ENCODE measurements around the gene MICAL2. TPM values are rescaled to one million over a fixed set of nuclear protein-coding genes. Genes with fewer than 3 reads are reported as not detected.
A peak's percentile ranks its signal among the peaks of the same experiment; 100 is the strongest.

Gene MICAL2
- total RNA-seq, 4 donors from 2014 or later, result 27.4 to 63.6 (median 51.9) TPM

GRCh38 chr11:12099132-12099873 is 11.1 kb upstream of the MICAL2 start:
- H3K9me3 ChIP-seq, result no peaks in the 10 kb centered on the region
- TF ChIP-seq CTCF (IDR thresholded peaks at IDR 0.05), result no peak
- TF ChIP-seq POLR2A (IDR thresholded peaks at IDR 0.05), result no peak
- intact Hi-C loops (cut with DNase I), result no loop called here
- no peak for DNase-seq
- H3K36me3 ChIP-seq, result no peaks in the 10 kb centered on the region
- H3K4me3 ChIP-seq (replicated peaks in 1 of 3), result no peak overlapping the region
- no peaks in the 10 kb centered on the region for H3K27me3 ChIP-seq
- H3K4me1 ChIP-seq, result peaks cover 31 to 33% of the 10 kb centered on the region in 2 donors
- H3K27ac ChIP-seq, result no peak overlapping the region

GRCh38 chr11:12100429-12100828 is 10.0 kb upstream of the MICAL2 start:
- H3K9me3 ChIP-seq, result no peaks in the 10 kb centered on the region
- peaks cover 23 to 26% of the 10 kb centered on the region in 2 donors for H3K4me1 ChIP-seq
- H3K36me3 ChIP-seq, result no peaks in the 10 kb centered on the region
- WGBS, 2 donors, result 82 to 91% methylated on average over 8 of the region's 8 CpGs
- no peak for TF ChIP-seq POLR2A (IDR thresholded peaks at IDR 0.05)
- no peak for TF ChIP-seq CTCF (IDR thresholded peaks at IDR 0.05)
- no peak overlapping the region for H3K4me3 ChIP-seq (replicated peaks in 1 of 3)
- intact Hi-C loops (cut with DNase I), result no loop called here
- no peak for DNase-seq
- H3K27me3 ChIP-seq, result no peaks in the 10 kb centered on the region
- H3K27ac ChIP-seq, result peak overlapping the region in 1 of 3 donors; percentile 67

- Histone ChIP-seq H3K27me3 (no peaks in the 10 kb centered on the region), H3K27ac (peak overlapping the region in 1 of 3 donors; percentile 67), H3K4me1 (peaks cover 20 to 23% of the 10 kb centered on the region in 2 donors), H3K36me3 (no peaks in the 10 kb centered on the region), H3K4me3 (replicated peaks in 1 of 3) (no peak overlapping the region), H3K9me3 (no peaks in the 10 kb centered on the region)
- TF ChIP-seq POLR2A (IDR thresholded peaks at IDR 0.05), result no peak
- no peak for TF ChIP-seq CTCF (IDR thresholded peaks at IDR 0.05)
- intact Hi-C loops (cut with DNase I), result no loop called here
- 35 to 39% methylated on average over 5 of the region's 5 CpGs for WGBS, 2 donors
- DNase-seq, result peak; percentile 84 to 91
These were observed 9.5 kb upstream of the MICAL2 start for GRCh38 chr11:12100841-12101242.

- Histone ChIP-seq H3K27ac (peak overlapping the region in 1 of 3 donors; percentile 47), H3K4me3 (replicated peaks in 1 of 3) (no peak overlapping the region), H3K27me3 (no peaks in the 10 kb centered on the region), H3K4me1 (peaks cover 20 to 23% of the 10 kb centered on the region in 2 donors), H3K9me3 (no peaks in the 10 kb centered on the region), H3K36me3 (no peaks in the 10 kb centered on the region)
- TF ChIP-seq POLR2A (IDR thresholded peaks at IDR 0.05), result no peak
- no peak for TF ChIP-seq CTCF (IDR thresholded peaks at IDR 0.05)
- WGBS, 2 donors, result 63 to 89% methylated on average over 1 of the region's 1 CpG
- intact Hi-C loops (cut with DNase I), result no loop called here
- no peak for DNase-seq
These were observed 9.1 kb upstream of the MICAL2 start for GRCh38 chr11:12101318-12101717.

- no peak overlapping the region for H3K4me3 ChIP-seq (replicated peaks in 1 of 3)
- H3K27ac ChIP-seq, result peak overlapping the region in 2 of 3 donors; percentile 47 to 61
- no peaks in the 10 kb centered on the region for H3K27me3 ChIP-seq
- intact Hi-C loops (cut with DNase I), result no loop called here
- 79 to 83% methylated on average over 5 of the region's 5 CpGs for WGBS, 2 donors
- H3K9me3 ChIP-seq, result no peaks in the 10 kb centered on the region
- DNase-seq, result no peak
- peaks cover 20 to 23% of the 10 kb centered on the region in 2 donors for H3K4me1 ChIP-seq
- TF ChIP-seq POLR2A (IDR thresholded peaks at IDR 0.05) (no peak), CTCF (IDR thresholded peaks at IDR 0.05) (no peak)
- H3K36me3 ChIP-seq, result no peaks in the 10 kb centered on the region
These were observed 7.6 kb upstream of the MICAL2 start for GRCh38 chr11:12102588-12103410.

All from thyroid gland (tissue), 4 donors.